Mesodermal cell (in vitro differentiated cells): ENCODE data around the gene ADGRD2.

Experiments
- H3K27ac ChIP-seq: 2 replicates; pipeline ENCODE4 v1.7.0; 2013; ENCODE audit warnings: mild to moderate bottlenecking, low read depth, low read length, moderate library complexity; ENCODE audit not compliant: severe bottlenecking
- H3K36me3 ChIP-seq: 2 replicates; pipeline ENCODE4 v1.7.1; 2013; ENCODE audit warnings: mild to moderate bottlenecking, low read length, moderate library complexity; ENCODE audit not compliant: control insufficient read depth, insufficient read depth
- H3K4me1 ChIP-seq: one replicate; pipeline ENCODE4 v1.7.1; 2013; ENCODE audit warnings: mild to moderate bottlenecking, low read length; ENCODE audit not compliant: insufficient read depth, control insufficient read depth, poor library complexity, severe bottlenecking
- H3K4me3 ChIP-seq: 2 replicates; pipeline ENCODE4 v1.7.0; 2013; ENCODE audit warnings: low read length, control low read depth, mild to moderate bottlenecking; ENCODE audit not compliant: insufficient read depth, poor library complexity, severe bottlenecking; ENCODE audit errors: extremely low read depth
- H3K9me3 ChIP-seq: 2 replicates; pipeline ENCODE4 v1.7.1; 2013; ENCODE audit warnings: mild to moderate bottlenecking, low read length, moderate library complexity; ENCODE audit not compliant: control insufficient read depth
- WGBS, 2 experiments: methylation state at CpG; one replicate each; pipeline ENCODE4 v1.1.5; 2013; ENCODE audit warnings: missing lambda C conversion rate in 2 of 2; ENCODE audit not compliant: insufficient coverage in 2 of 2; 5-methylcytosine and 5-hydroxymethylcytosine counted together

Gene ADGRD2

DNA sequence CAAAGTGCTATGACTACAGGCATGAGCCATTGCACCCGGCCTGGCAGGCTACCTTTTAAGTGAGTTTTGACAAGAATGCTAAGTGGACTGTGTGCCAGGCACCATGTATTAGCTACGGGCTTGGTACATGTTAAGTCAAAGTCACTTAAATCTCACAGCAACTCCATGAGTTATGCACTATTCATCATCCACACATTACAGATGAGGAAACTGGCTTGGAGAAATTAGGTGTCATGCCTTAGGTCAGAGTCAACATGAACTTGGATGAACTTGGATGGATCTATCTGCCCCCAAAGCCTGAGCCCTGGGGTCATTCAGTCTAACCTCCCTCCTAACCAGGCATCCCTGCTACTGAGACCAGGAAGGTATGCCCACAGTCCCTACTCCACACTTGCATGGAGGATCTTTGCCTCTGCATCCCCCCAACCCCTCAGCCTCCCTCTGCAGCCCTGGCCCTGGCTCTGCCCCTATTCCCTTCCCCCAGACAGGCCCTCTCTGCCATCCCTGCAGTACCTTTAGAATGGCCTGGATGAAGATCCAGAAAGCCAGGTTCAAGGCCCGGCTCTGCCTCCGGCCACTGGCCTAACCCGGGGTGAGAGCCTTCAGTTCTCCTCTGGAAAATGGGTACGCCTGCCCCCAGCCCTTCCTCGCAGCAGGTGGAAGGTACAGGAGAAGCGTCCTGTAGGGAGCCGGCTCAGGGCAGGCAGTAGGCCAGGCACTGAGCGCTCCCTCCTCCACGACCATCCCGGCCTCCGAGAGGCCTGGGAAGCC lies 685 bp upstream of the ADGRD2 start:
- Histone ChIP-seq H3K36me3 (no peaks in the 10 kb centered on the region), H3K4me3 (no peak overlapping the region), H3K4me1 (peaks cover 6% of the 10 kb centered on the region), H3K27ac (no peak overlapping the region), H3K9me3 (no peaks in the 10 kb centered on the region)
- WGBS, 2 experiments, result 84 to 86% methylated on average over 12 of the region's 13 CpGs

DNA sequence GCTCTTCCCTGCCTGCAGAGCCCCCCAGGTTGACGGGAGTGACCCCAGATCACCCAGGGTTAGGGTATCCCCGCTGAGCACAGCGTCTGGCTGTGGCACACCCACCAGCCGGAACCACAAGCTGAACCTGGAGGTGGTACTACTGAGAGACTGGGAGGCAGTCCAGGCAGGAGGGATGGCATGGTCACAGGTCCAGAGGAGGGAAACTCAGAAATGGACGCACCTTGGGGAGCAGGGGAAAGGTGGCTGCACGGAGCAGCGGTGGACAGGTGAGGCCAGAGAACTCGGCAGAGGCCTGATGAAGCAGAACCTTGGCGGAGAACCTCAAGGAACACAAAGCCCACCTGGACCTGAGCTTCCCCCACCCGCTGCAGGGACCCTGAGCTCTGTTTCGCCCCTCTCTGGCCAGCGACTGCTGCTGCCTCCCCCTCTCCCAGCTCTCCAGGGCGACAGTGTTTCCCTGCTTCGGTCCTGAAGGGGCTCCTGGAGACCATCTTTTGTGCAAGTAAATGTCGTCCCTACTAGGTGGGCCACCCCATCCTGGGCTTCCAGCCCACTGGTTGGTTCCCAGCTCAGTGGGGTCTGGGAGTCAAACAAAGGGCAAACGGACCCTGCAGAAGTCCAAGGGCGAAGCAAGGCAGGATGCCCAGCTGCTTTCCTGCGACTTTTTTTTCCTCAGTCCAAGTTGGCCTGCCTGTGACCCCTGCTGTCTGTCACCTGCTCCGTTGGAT lies 845 bp downstream of the ADGRD2 start:
- Histone ChIP-seq H3K36me3 (no peaks in the 10 kb centered on the region), H3K9me3 (no peaks in the 10 kb centered on the region), H3K4me1 (peaks cover 6% of the 10 kb centered on the region), H3K27ac (no peak overlapping the region), H3K4me3 (no peak overlapping the region)
- WGBS, 2 experiments, result 53 to 66% methylated on average over 15 to 19 of the region's 19 CpGs

DNA sequence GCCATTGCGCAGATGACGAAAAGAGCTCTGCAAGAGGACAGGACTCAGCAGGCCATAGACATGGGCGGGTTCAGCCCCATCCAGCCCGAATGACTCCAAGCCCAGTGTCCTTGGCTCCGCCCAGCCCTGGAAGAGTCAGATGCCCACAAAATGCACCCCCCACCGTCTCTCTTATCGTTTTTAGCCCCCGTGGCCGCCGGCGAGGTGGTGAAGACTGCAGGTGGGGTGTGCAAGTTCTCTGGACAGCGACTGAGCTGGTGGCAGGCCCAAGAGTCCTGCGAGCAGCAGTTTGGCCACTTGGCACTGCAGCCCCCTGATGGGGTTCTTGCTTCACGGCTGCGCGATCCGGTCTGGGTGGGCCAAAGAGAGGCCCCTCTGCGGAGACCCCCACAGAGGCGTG lies 2.1 kb downstream of the ADGRD2 start:
- no peaks in the 10 kb centered on the region for H3K9me3 ChIP-seq
- H3K27ac ChIP-seq, result no peak overlapping the region
- H3K4me3 ChIP-seq, result no peak overlapping the region
- peaks cover 6% of the 10 kb centered on the region for H3K4me1 ChIP-seq
- H3K36me3 ChIP-seq, result no peaks in the 10 kb centered on the region
- WGBS, 2 experiments, result 85 to 92% methylated on average over 12 to 19 of the region's 19 CpGs

DNA sequence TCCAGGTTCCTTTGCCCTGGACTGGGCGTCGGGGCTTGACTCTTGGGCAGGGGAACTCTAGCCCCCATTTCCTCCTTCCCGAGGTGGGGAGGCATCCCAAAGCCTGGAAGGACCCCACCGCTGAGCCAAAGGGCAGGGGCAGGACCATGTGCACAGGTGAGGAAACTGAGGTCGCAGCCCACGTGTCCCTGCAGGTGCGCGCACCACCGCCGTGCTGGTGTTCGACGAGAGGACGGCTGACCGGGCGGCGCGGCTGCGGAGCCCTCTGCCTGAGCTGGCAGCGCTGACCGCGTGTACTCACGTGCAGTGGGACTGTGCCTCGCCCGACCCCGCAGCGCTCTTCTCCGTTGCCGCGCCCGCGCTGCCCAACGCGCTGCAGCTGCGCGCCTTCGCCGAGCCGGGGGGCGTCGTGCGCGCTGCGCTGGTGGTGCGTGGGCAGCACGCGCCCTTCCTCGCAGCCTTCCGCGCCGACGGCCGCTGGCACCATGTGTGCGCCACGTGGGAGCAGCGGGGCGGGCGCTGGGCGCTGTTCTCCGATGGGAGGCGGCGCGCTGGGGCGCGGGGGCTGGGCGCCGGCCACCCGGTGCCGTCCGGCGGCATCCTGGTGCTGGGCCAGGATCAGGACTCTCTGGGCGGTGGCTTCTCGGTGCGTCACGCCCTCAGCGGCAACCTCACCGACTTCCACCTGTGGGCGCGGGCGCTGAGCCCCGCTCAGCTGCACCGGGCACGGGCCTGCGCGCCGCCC lies 2.8 kb downstream of the ADGRD2 start:
- Histone ChIP-seq H3K4me3 (peak overlapping the region; percentile 23), H3K36me3 (no peaks in the 10 kb centered on the region), H3K27ac (no peak overlapping the region), H3K9me3 (no peaks in the 10 kb centered on the region), H3K4me1 (peaks cover 6% of the 10 kb centered on the region)
- 61 to 69% methylated on average over 71 to 82 of the region's 85 CpGs for WGBS, 2 experiments

DNA sequence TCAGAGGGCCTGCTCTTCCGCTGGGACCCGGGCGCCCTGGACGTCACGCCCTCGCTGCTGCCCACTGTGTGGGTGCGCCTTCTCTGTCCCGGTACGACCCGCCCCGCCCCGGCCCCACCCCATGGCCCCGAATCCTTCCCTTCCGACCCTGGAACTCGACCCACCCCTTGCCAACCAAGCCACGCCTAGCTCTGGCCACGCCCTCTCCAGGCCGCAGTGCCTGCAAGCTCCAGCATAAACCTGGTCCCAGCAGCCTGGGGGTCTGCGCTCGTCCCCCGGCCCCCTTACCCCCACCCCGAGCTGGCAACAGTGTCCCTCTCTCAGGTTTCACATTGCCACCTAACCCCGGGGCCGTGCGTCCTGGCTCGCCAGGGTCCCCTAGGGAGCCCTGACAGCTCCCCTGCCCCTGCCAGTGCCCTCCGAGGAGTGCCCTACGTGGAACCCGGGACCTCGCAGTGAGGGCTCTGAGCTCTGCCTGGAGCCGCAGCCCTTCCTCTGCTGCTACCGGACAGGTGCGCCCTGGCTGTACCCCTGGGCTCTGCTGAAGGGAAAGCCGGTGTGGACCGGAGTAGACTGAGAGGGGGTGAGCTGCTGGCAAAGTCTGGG lies 3.4 kb downstream of the ADGRD2 start:
- Histone ChIP-seq H3K36me3 (no peaks in the 10 kb centered on the region), H3K4me1 (peaks cover 6% of the 10 kb centered on the region), H3K9me3 (no peaks in the 10 kb centered on the region), H3K27ac (no peak overlapping the region), H3K4me3 (peak overlapping the region; percentile 23)
- WGBS, 2 experiments, result 53 to 66% methylated on average over 14 to 24 of the region's 35 CpGs

DNA sequence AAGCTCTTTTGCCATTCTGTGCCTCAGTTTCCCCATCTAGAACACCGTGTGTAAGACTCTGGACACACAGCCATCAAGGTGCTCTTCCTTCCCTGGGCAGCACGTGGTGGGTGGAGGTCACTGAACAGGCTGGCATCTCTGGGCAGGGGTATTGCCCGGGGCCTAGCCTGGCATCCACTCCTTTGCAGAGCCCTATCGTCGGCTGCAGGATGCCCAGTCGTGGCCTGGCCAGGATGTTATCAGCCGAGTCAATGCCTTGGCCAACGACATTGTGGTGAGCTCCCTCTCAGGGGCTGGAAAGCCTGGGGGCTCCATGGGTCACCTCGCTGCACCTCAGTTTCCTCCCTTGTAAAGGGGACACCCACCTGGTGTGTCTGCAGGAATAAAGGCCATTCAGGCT lies 4.0 kb downstream of the ADGRD2 start:
- Histone ChIP-seq H3K4me1 (peaks cover 6% of the 10 kb centered on the region), H3K4me3 (no peak overlapping the region), H3K9me3 (no peaks in the 10 kb centered on the region), H3K27ac (no peak overlapping the region), H3K36me3 (no peaks in the 10 kb centered on the region)
- WGBS, 2 experiments, result 90% methylated on average over 8 to 9 of the region's 9 CpGs

DNA sequence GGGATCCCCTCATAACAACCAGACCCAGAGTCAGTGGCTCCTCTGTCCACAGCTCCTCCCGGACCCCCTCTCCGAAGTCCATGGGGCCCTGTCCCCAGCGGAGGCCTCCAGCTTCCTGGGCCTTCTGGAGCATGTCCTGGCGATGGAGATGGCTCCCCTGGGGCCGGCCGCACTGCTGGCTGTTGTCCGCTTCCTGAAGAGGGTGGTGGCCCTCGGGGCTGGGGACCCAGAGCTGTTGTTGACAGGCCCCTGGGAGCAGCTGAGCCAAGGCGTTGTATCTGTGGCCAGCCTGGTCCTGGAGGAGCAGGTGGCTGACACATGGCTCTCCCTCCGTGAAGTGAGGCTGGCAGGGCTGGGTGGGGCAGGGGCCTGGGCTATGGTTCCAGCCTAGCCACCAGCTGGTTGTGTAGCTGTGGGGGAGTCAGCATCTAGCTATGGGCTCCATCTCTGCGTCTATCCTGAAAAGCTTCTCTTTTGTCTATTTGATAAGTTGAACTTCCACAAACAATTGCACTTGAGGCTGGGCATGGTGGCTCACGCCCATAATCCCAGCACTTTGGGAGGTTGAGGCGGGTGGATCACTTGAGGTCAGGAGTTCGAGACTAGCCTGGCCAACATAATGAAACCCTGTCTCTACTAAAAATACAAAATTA lies 4.7 kb downstream of the ADGRD2 start:
- no peaks in the 10 kb centered on the region for H3K9me3 ChIP-seq
- H3K4me1 ChIP-seq, result peaks cover 6% of the 10 kb centered on the region
- 95 to 96% methylated on average over 10 to 13 of the region's 14 CpGs for WGBS, 2 experiments
- H3K4me3 ChIP-seq, result no peak overlapping the region
- no peaks in the 10 kb centered on the region for H3K36me3 ChIP-seq
- H3K27ac ChIP-seq, result no peak overlapping the region

DNA sequence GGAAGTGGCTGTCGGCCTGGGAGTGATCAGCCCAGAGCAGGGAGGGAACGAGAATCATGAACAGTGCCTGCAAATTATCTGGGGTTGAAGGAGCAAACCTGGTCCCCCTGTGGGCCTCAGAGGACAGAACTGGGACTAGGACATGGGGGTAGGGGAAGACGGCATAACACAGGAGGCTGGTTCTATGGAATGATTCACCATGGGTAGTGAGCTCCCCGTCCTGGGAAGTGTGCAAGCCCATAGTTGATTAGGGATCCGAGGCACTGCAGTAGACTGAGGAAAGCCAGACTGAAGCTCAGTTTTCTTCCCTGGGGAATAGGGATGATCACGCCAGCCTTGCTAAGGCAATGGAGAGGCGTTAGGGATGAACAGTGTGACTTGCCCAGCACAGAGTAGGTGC lies 5.6 kb downstream of the ADGRD2 start:
- H3K4me1 ChIP-seq, result peaks cover 3% of the 10 kb centered on the region
- no peaks in the 10 kb centered on the region for H3K36me3 ChIP-seq
- WGBS, 2 experiments, result 72% methylated on average over 6 of the region's 7 CpGs
- no peak overlapping the region for H3K27ac ChIP-seq
- no peak overlapping the region for H3K4me3 ChIP-seq
- H3K9me3 ChIP-seq, result no peaks in the 10 kb centered on the region

DNA sequence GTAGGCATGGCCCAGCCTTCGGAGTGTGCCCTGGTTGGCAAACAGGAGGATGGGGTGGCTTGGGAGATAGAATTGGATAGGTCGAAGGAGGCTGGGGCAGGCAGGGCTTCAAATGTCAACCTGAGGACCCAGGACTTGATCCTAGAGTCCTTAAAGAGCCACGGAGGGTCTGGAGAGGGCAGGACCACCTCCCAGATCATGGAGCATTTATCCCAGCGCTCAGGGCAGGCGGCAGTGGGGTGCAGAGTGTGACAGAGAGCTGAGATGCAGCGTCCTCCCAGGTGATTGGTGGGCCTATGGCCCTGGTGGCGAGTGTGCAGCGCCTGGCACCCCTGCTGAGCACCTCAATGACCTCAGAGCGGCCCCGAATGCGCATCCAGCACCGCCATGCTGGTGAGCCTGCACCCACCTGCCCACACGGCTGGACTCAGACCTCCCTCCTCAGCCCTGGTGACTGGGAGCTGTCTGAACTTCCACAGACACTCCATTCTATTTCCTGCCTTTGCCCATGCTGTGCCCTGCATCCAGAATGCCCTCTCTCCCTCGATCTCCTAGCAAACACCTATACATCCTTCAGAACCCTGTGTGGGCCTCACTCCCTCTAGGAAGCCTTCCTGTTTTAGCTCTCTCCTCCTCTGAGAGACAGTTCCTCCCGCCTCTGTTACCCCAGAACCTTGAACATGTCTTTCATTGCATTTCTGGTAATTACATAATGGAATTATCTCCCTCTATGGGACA lies 6.3 kb downstream of the ADGRD2 start:
- Histone ChIP-seq H3K4me3 (no peak overlapping the region), H3K27ac (no peak overlapping the region), H3K4me1 (no peaks in the 10 kb centered on the region), H3K9me3 (no peaks in the 10 kb centered on the region), H3K36me3 (no peaks in the 10 kb centered on the region)
- 73 to 80% methylated on average over 11 to 14 of the region's 15 CpGs for WGBS, 2 experiments
